ENCODE measurements around the gene INTS4. TPM values are rescaled to one million over a fixed set of nuclear protein-coding genes. Genes with fewer than 3 reads are reported as not detected.
A peak's percentile ranks its signal among the peaks of the same experiment; 100 is the strongest.

The INTS4 gene
- total RNA-seq, 1 experiment from 2014 or later = 25.2 TPM

GRCh38 chr11:78027759-78028158, 33.3 kb upstream of the INTS4 start:
- Mint-ChIP-seq H3K4me1 (ENCODE audit: insufficient read depth, unreplicated experiment) (peaks cover 18% of the 10 kb centered on the region), H3K36me3 (ENCODE audit: insufficient read depth, unreplicated experiment) (peaks cover 5% of the 10 kb centered on the region), H3K9me3 (ENCODE audit: unreplicated experiment) (no peaks in the 10 kb centered on the region), H3K27me3 (ENCODE audit: insufficient read depth, unreplicated experiment) (no peaks in the 10 kb centered on the region), H3K4me3 (ENCODE audit: unreplicated experiment) (no peak overlapping the region), H3K27ac (ENCODE audit: low read depth, unreplicated experiment) (no peak overlapping the region)
- intact Hi-C loops (cut with micrococcal nuclease) = no loop called here
- no TSS peak for BruUV-seq (replicated peaks)
- ChIA-PET CTCF (interaction anchor here (0.7 to 1.2 kb wide), 3 partner anchors 9 to 18 kb away, joined by 3 read pairs; no protein-coding TSS in a partner anchor), POLR2A (no interaction called here)
- TF ChIP-seq, protein P1, sequence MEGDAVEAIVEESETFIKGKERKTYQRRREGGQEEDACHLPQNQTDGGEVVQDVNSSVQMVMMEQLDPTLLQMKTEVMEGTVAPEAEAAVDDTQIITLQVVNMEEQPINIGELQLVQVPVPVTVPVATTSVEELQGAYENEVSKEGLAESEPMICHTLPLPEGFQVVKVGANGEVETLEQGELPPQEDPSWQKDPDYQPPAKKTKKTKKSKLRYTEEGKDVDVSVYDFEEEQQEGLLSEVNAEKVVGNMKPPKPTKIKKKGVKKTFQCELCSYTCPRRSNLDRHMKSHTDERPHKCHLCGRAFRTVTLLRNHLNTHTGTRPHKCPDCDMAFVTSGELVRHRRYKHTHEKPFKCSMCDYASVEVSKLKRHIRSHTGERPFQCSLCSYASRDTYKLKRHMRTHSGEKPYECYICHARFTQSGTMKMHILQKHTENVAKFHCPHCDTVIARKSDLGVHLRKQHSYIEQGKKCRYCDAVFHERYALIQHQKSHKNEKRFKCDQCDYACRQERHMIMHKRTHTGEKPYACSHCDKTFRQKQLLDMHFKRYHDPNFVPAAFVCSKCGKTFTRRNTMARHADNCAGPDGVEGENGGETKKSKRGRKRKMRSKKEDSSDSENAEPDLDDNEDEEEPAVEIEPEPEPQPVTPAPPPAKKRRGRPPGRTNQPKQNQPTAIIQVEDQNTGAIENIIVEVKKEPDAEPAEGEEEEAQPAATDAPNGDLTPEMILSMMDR (IDR thresholded peaks at IDR 0.05; ENCODE audit: unreplicated experiment) = no peak
- DNase-seq (ENCODE audit: unreplicated experiment) = no peak

GRCh38 chr11:78025378-78025777, 30.9 kb upstream of the INTS4 start:
- ChIA-PET CTCF (interaction anchor here (1.1 to 1.3 kb wide), 2 partner anchors 17 to 21 kb away, joined by 3 read pairs; no protein-coding TSS in a partner anchor), POLR2A (no interaction called here)
- peaks cover 26% of the 10 kb centered on the region for H3K4me1 Mint-ChIP-seq (ENCODE audit: insufficient read depth, unreplicated experiment)
- BruUV-seq (replicated peaks) = no TSS peak
- H3K36me3 Mint-ChIP-seq (ENCODE audit: insufficient read depth, unreplicated experiment) = peaks cover 5% of the 10 kb centered on the region
- no peak overlapping the region for H3K27ac Mint-ChIP-seq (ENCODE audit: low read depth, unreplicated experiment)
- TF ChIP-seq, protein P1 (IDR thresholded peaks at IDR 0.05; ENCODE audit: unreplicated experiment) = no peak
- H3K9me3 Mint-ChIP-seq (ENCODE audit: unreplicated experiment) = no peaks in the 10 kb centered on the region
- intact Hi-C loops (cut with micrococcal nuclease) = no loop called here
- no peak overlapping the region for H3K4me3 Mint-ChIP-seq (ENCODE audit: unreplicated experiment)
- DNase-seq (ENCODE audit: unreplicated experiment) = no peak
- no peaks in the 10 kb centered on the region for H3K27me3 Mint-ChIP-seq (ENCODE audit: insufficient read depth, unreplicated experiment)

DNA sequence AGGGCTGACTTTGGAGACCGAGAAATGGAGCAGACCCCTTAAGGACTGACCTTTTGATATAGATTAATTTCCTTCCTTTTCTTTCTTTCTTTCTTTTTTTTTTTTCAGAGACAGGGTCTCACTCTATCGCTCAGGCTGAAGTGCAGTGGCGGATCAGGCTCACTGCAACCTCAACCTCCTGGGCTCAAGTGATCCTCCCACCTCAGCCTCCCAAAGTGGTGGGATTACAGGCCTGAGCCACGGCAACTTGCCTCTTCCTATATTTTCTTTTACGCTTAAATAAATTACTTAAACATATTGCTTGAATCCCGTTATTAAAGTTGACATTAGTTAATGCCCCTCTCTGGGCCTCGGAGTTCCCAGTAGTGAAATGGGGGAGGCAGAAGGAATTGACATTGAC, 29.0 kb upstream of the INTS4 start:
- no peak for DNase-seq (ENCODE audit: unreplicated experiment)
- TF ChIP-seq, protein P1 (IDR thresholded peaks at IDR 0.05; ENCODE audit: unreplicated experiment) = no peak
- CTCF ChIA-PET = interaction anchor here (0.5 kb wide), 1 partner anchor 206 kb away, joined by 5 read pairs; no protein-coding TSS in a partner anchor
- no TSS peak for BruUV-seq (replicated peaks)
- intact Hi-C loops (cut with micrococcal nuclease) = no loop called here
- Mint-ChIP-seq H3K4me1 (ENCODE audit: insufficient read depth, unreplicated experiment) (peaks cover 27% of the 10 kb centered on the region), H3K9me3 (ENCODE audit: unreplicated experiment) (no peaks in the 10 kb centered on the region), H3K4me3 (ENCODE audit: unreplicated experiment) (peak overlapping the region; percentile 77), H3K36me3 (ENCODE audit: insufficient read depth, unreplicated experiment) (peaks cover 2% of the 10 kb centered on the region), H3K27me3 (ENCODE audit: insufficient read depth, unreplicated experiment) (no peaks in the 10 kb centered on the region), H3K27ac (ENCODE audit: low read depth, unreplicated experiment) (peak overlapping the region; percentile 60)
- POLR2A ChIA-PET = interaction anchor here (1.4 kb wide), 1 partner anchor 28 kb away, joined by 5 read pairs; the partner anchor contains the start of gene INTS4

GRCh38 chr11:78022397-78023396, 28.2 kb upstream of the INTS4 start, which contains the start of gene KCTD14:
Gene KCTD14, minus strand, starts transcription at chr11:78023276. Its CDS starts 27 bp downstream, at chr11:78023249.
- peaks cover 25% of the 10 kb centered on the region for H3K4me1 Mint-ChIP-seq (ENCODE audit: insufficient read depth, unreplicated experiment)
- no TSS peak for BruUV-seq (replicated peaks)
- H3K4me3 Mint-ChIP-seq (ENCODE audit: unreplicated experiment) = peak within 1 kb of the TSS; percentile 77
- POLR2A ChIA-PET = interaction anchor here (1.4 kb wide), 1 partner anchor 28 kb away, joined by 5 read pairs; the partner anchor contains the start of gene INTS4
- CTCF ChIA-PET = interaction anchor here (0.5 to 3.0 kb wide), 3 partner anchors 14 to 206 kb away, joined by 3 to 18 read pairs (median 5); no protein-coding TSS in a partner anchor
- H3K27ac Mint-ChIP-seq (ENCODE audit: low read depth, unreplicated experiment) = peak within 1 kb of the TSS; percentile 60
- no peaks in the 10 kb centered on the region for H3K9me3 Mint-ChIP-seq (ENCODE audit: unreplicated experiment)
- TF ChIP-seq, protein P1 (IDR thresholded peaks at IDR 0.05; ENCODE audit: unreplicated experiment) = no peak
- H3K36me3 Mint-ChIP-seq (ENCODE audit: insufficient read depth, unreplicated experiment) = no peaks in the 10 kb centered on the region
- intact Hi-C loops (cut with micrococcal nuclease) = no loop called here
- H3K27me3 Mint-ChIP-seq (ENCODE audit: insufficient read depth, unreplicated experiment) = no peaks in the 10 kb centered on the region
- peak; percentile 35 for DNase-seq (ENCODE audit: unreplicated experiment)

Measured in MCF 10A (cell line).